GM23338 (cell line): Measurements from ENCODE around the gene ZFP69.

Experiments used
- CREB1 ChIP-seq: fragments of 250-450 bp; sonication (Bioruptor Pico); IDR thresholded peaks from 2 replicates; pipeline ENCODE4 v1.5.0; 2020; ENCODE audit warnings: low read depth, mild to moderate bottlenecking, moderate library complexity
- CTCF ChIP-seq, 2 experiments: fragments of 200-600 bp in 1 of 2; sonication (generic) in 1 of 2; conservative IDR thresholded peaks; 2 replicates each; pipeline versions ENCODE4 v1.5.1 to v1.6.1; 2016 to 2017; ENCODE audit warnings: antibody characterized with exemption in 2 of 2, low read depth in 2 of 2, mild to moderate bottlenecking in 2 of 2, moderate library complexity in 1 of 2
- ETS1 ChIP-seq: IDR thresholded peaks from 2 replicates; pipeline ENCODE4 v1.6.1; 2016; ENCODE audit warnings: antibody characterized with exemption
- EZH2 ChIP-seq: fragments of 200-600 bp; sonication (generic); IDR thresholded peaks from one replicate; pipeline ENCODE4 v1.8.0; 2017; ENCODE audit warnings: antibody characterized with exemption, mild to moderate bottlenecking, low read depth; ENCODE audit not compliant: unreplicated experiment
- EZH2phosphoT487 ChIP-seq: fragments of 200-600 bp; sonication (generic); IDR thresholded peaks from one replicate; pipeline ENCODE4 v1.8.1; 2018; ENCODE audit warnings: antibody characterized with exemption; ENCODE audit not compliant: unreplicated experiment
- JUNB ChIP-seq: IDR thresholded peaks from one replicate; pipeline ENCODE4 v1.6.1; 2016; ENCODE audit warnings: antibody characterized with exemption; ENCODE audit not compliant: unreplicated experiment
- NANOG ChIP-seq: IDR thresholded peaks from 2 replicates; pipeline ENCODE4 v1.6.1; 2016; ENCODE audit warnings: antibody characterized with exemption, borderline replicate concordance
- POLR2AphosphoS5 ChIP-seq: IDR thresholded peaks from 2 replicates; pipeline ENCODE4 v1.6.1; 2016; ENCODE audit warnings: antibody characterized with exemption, low read depth
- REST ChIP-seq: IDR thresholded peaks from one replicate; pipeline ENCODE4 v1.6.1; 2018; ENCODE audit warnings: antibody characterized with exemption; ENCODE audit not compliant: unreplicated experiment
- STAT1 ChIP-seq: IDR thresholded peaks from one replicate; pipeline ENCODE4 v1.6.1; 2016; ENCODE audit warnings: antibody characterized with exemption; ENCODE audit not compliant: unreplicated experiment
- ZNF114 ChIP-seq: fragments of 250-450 bp; sonication (Bioruptor Pico); IDR thresholded peaks from 2 replicates; pipeline ENCODE4 v1.5.0; 2020; ENCODE audit warnings: mild to moderate bottlenecking, moderate library complexity
- ZNF331 ChIP-seq: fragments of 250-450 bp; sonication (Bioruptor Pico); IDR thresholded peaks from 2 replicates; pipeline ENCODE4 v1.5.0; 2020; ENCODE audit warnings: low read depth, mild to moderate bottlenecking, moderate library complexity
- ZNF462 ChIP-seq: fragments of 250-450 bp; sonication (Bioruptor Pico); IDR thresholded peaks from 2 replicates; pipeline ENCODE4 v1.5.0; 2020; ENCODE audit warnings: mild to moderate bottlenecking, moderate library complexity

GRCh38 chr1:40475268-40475667 lies 1.8 kb upstream of the ZFP69 start:
- TF ChIP-seq EZH2phosphoT487 (no peak), CTCF (conservative IDR thresholded peaks at IDR 0.05; ENCODE audit: low read depth in 2 of 2) (no peak), POLR2AphosphoS5 (no peak), EZH2 (no peak), JUNB (no peak), ETS1 (no peak), REST (no peak), ZNF331 (CRISPR knock-in tag) (no peak), NANOG (no peak), CREB1 (no peak), ZNF114 (CRISPR knock-in tag) (no peak), STAT1 (no peak), ZNF462 (CRISPR knock-in tag) (no peak)
